ENCODE data around the gene DTX2. TPM values are rescaled to one million over a fixed set of nuclear protein-coding genes. Genes with fewer than 3 reads are reported as not detected.
A peak's percentile ranks its signal among the peaks of the same experiment; 100 is the strongest.
"Not testable (repeated sequence)": the region's sequence is repeated elsewhere in the genome, so short reads cannot be mapped to it uniquely, and the experiment has no call there.

Gene DTX2
- total RNA-seq, 2 experiments from 2014 or later, result 17.4 to 22.4 TPM

- H3K4me3 Mint-ChIP-seq; H3K27ac Mint-ChIP-seq; H3K27me3 Mint-ChIP-seq; intact Hi-C loops (cut with DNase I, micrococcal nuclease); POLR2A ChIA-PET; DNase-seq; H3K9me3 Mint-ChIP-seq (ENCODE audit: low read depth); H3K36me3 Mint-ChIP-seq (ENCODE audit: low read depth); H3K4me1 Mint-ChIP-seq; ATAC-seq; CTCF ChIA-PET: not testable (repeated sequence)
Measured at GRCh38 chr7:76458504-76458903, 3.0 kb upstream of the DTX2 start.

DNA sequence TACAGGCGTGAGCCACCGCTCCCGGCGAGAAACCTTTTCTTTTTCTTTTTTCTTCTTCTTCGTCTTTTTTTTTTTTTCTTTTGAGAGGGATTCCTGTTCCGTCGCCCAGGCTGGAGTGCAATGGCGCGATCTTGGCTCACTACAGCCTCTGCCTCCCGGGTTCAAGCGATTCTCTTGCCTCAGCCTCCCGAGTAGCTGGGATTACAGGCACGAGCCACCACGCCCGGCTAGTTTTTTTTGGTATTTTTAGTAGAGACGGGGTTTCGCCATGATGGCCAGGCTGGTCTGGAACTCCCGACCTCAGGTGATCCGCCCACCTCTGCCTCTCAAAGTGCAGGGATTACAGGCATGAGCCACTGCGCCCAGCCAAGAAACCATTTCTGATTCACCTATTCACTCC is 742 bp upstream of the DTX2 start:
- intact Hi-C loops (cut with DNase I, micrococcal nuclease); ATAC-seq; DNase-seq; CTCF ChIA-PET; POLR2A ChIA-PET; H3K27ac Mint-ChIP-seq; H3K4me3 Mint-ChIP-seq; H3K4me1 Mint-ChIP-seq; H3K27me3 Mint-ChIP-seq; H3K9me3 Mint-ChIP-seq (ENCODE audit: low read depth); H3K36me3 Mint-ChIP-seq (ENCODE audit: low read depth): not testable (repeated sequence)

GRCh38 chr7:76462271-76462882 is 868 bp downstream of the DTX2 start:
- intact Hi-C loops (cut with DNase I, micrococcal nuclease); H3K27me3 Mint-ChIP-seq; H3K9me3 Mint-ChIP-seq (ENCODE audit: low read depth); DNase-seq; H3K36me3 Mint-ChIP-seq (ENCODE audit: low read depth); H3K27ac Mint-ChIP-seq; ATAC-seq; CTCF ChIA-PET; H3K4me1 Mint-ChIP-seq; POLR2A ChIA-PET; H3K4me3 Mint-ChIP-seq: not testable (repeated sequence)

DNA sequence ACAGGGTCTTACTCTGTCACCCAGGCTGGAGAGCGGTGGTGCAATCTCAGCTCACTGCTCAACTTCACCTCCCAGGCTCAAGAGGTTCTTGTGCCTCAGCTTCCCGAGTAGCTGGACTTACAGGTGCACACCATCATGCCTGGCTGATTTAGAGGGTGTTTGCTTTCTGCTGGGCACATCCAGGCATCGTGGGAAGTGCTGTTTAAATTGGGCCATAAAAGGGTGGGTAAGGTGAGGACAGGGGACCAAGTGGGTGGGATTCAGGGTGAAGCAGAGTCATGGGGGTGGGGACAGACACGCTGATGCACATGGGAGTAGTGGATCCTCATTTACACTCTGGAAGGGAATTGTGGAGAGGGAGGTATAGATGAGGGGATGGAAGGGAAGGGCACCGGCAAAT is 3.5 kb downstream of the DTX2 start:
- DNase-seq; ATAC-seq; H3K27me3 Mint-ChIP-seq; CTCF ChIA-PET; POLR2A ChIA-PET; H3K27ac Mint-ChIP-seq; intact Hi-C loops (cut with DNase I, micrococcal nuclease); H3K4me1 Mint-ChIP-seq; H3K4me3 Mint-ChIP-seq; H3K9me3 Mint-ChIP-seq (ENCODE audit: low read depth); H3K36me3 Mint-ChIP-seq (ENCODE audit: low read depth): not testable (repeated sequence)

GRCh38 chr7:76465950-76466349 is 4.4 kb downstream of the DTX2 start:
- H3K36me3 Mint-ChIP-seq (ENCODE audit: low read depth); H3K4me3 Mint-ChIP-seq; ATAC-seq; H3K27me3 Mint-ChIP-seq; H3K27ac Mint-ChIP-seq; DNase-seq; H3K9me3 Mint-ChIP-seq (ENCODE audit: low read depth); CTCF ChIA-PET; H3K4me1 Mint-ChIP-seq; intact Hi-C loops (cut with DNase I, micrococcal nuclease); POLR2A ChIA-PET: not testable (repeated sequence)

DNA sequence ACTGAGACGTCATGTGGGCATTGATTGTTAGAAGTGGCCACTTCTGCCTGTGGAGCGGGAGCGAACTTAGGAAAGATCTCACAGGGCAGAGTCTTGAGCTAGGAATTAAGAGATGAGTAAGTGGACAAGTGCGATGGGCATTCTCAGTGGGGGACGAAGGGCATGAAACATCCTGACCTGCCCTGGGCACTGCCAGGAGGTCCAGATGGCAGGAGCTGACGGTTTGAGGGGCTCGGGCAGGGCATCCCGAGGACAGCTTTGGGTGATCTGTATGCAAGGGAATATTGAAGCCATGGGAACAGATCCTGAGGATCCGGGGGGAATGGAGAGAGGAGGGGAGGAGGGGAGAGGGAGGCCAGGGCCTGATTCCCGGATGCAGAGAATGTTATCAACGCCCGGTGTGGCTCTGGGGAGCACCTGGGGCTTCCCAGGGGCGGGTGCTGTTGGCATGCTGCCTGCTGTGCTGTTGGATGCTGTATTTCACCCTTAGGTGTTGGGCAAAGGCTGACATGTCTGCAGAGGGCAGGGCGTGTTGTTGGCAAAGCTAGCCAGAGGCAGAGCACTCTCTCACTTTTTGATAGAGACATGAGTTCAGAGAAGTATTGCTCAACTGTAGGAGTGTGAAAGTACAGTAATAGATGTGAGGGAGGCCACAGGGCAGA is 6.4 kb downstream of the DTX2 start:
- H3K27ac Mint-ChIP-seq; intact Hi-C loops (cut with DNase I, micrococcal nuclease); H3K36me3 Mint-ChIP-seq (ENCODE audit: low read depth); H3K9me3 Mint-ChIP-seq (ENCODE audit: low read depth); DNase-seq; POLR2A ChIA-PET; H3K4me1 Mint-ChIP-seq; CTCF ChIA-PET; H3K4me3 Mint-ChIP-seq; H3K27me3 Mint-ChIP-seq: not testable (repeated sequence)
- peak; percentile 19 for ATAC-seq

DNA sequence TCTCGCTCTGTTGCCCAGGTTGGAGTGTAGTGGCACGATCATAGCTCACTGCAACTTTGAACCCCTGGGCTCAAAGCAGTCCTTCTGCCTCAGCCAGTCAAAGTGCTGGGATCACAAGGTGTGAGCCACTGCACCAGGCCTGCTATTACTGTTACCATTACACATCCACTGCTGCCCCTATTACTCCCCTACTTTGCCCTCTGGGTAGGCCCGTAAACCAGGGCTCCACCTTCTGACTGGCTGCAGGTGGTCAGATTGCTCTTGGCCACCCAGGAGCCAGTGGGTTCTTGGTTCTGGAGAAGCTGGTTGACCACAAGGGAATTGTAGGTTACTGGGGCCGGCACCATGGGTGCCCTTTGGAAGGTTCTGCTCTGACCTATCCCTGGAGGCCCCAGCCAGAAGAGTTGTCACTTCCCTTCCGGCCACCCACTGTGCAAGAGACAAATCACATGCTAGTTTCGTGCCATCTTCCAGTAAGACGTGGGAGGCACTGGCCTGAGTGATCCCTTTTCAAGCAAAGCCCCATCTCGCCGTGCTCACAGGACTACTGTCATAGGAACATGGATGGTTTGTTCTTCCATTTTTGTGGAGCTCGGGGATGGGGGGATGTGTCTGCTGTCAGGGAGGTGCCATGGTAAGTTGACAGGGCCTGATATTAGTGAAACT is 10.2 kb downstream of the DTX2 start:
- H3K27ac Mint-ChIP-seq; intact Hi-C loops (cut with DNase I, micrococcal nuclease); H3K36me3 Mint-ChIP-seq (ENCODE audit: low read depth); H3K27me3 Mint-ChIP-seq; CTCF ChIA-PET; H3K9me3 Mint-ChIP-seq (ENCODE audit: low read depth); H3K4me1 Mint-ChIP-seq; H3K4me3 Mint-ChIP-seq; DNase-seq; POLR2A ChIA-PET: not testable (repeated sequence)
- peak; percentile 26 for ATAC-seq

DNA sequence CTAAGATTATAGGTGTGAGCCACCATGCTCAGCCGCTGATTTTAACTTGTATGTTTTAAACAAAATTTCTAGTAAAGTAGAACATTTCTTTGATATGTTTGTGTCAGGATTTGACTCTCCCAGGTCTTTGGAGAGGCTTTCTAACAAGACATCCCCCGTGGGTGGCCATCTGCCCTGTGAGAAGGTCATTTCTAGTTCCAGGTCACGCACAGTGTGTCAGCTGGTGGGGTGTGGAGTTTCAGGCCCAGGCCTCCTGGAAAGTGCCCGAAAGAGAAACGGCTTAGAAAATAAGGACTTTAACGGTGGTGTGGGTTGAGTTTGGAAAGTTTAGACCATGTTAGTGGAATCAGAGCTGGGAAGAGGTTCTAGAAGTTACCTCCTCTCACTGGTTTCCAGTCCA is 11.6 kb downstream of the DTX2 start:
- CTCF ChIA-PET; intact Hi-C loops (cut with DNase I, micrococcal nuclease); DNase-seq; H3K9me3 Mint-ChIP-seq (ENCODE audit: low read depth); ATAC-seq; H3K36me3 Mint-ChIP-seq (ENCODE audit: low read depth); H3K27me3 Mint-ChIP-seq; H3K4me3 Mint-ChIP-seq; POLR2A ChIA-PET; H3K27ac Mint-ChIP-seq; H3K4me1 Mint-ChIP-seq: not testable (repeated sequence)

DNA sequence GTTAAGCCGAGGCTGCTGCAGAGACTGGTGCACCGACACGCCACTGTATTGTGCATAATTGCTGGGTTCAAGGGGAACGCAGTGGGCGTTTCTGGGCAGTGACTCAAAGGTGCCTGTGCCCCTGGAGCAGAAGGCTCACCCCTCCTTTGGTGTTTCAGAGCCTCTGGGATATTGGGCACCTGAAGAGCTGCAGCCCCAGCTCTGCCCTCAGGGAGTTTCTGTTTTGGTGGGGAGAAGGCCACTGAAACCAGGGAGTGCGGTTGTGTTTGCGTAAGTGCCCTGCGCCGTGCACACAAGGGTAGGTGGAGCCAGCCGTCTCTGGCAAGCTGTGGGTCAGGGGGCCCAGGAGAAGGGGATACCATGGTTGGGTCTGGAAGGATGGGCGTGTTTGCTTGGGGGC is 14.8 kb downstream of the DTX2 start:
- DNase-seq; ATAC-seq; intact Hi-C loops (cut with DNase I, micrococcal nuclease); H3K27ac Mint-ChIP-seq; H3K27me3 Mint-ChIP-seq; H3K9me3 Mint-ChIP-seq (ENCODE audit: low read depth); H3K4me3 Mint-ChIP-seq; H3K36me3 Mint-ChIP-seq (ENCODE audit: low read depth); CTCF ChIA-PET; POLR2A ChIA-PET; H3K4me1 Mint-ChIP-seq: not testable (repeated sequence)

DNA sequence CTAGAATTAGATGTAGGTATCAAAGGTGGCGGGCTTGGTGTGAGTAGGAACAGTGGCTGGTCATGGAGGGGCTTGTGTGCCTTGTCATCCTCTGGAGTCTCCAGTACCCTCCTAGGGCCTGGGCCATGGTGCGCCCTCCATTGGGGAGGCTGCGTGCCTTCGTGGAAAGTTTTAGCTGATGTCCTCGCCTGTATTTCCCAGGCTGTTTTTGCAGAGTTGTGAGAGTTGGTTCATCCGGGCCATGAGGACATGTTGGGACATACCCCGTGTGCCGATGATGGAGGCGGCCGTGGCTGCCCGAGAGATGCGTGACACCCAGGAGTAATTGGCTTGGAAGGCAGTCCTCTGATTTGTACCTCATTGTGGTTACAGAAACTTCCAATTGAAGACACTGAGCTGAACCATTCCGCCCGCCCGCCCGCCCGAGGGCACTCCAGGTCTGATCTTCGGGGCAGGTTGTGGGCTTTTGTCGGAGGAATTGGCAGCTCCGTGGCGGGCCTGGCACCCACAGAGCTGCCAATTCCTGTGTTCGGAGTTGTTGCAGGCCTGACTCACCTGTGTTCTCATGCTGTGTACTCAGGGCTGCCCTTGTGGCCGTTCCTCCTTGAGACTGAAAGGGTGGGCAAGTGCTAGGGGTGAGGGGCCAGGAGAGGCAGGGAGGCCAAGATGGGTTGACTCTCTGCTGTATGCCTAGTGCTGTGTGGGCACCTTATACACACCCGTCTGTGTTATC is 15.4 kb downstream of the DTX2 start:
- H3K27ac Mint-ChIP-seq; POLR2A ChIA-PET; H3K36me3 Mint-ChIP-seq (ENCODE audit: low read depth); CTCF ChIA-PET; H3K4me1 Mint-ChIP-seq; H3K4me3 Mint-ChIP-seq; H3K27me3 Mint-ChIP-seq; DNase-seq; ATAC-seq; H3K9me3 Mint-ChIP-seq (ENCODE audit: low read depth); intact Hi-C loops (cut with DNase I, micrococcal nuclease): not testable (repeated sequence)

DNA sequence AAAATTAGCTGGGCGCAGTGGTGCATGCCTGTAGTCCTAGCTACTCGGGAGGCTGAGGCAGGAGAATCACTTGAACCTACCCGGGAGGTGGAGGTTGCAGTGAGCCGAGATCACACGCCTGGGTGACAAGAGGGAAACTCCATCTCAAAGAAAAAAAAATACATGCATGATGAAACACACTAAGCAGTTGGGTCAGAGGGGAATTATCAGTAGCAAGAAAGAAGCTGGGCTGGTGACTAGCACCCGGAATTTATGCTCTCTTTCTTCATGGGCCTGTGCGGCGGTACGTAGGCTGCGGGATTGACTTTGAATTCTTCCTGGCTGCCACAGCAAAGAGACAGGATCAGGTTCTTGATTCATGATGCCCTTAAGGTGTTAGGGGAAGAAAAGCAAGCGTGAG is 18.1 kb downstream of the DTX2 start:
- H3K4me1 Mint-ChIP-seq; CTCF ChIA-PET; H3K9me3 Mint-ChIP-seq (ENCODE audit: low read depth); H3K27me3 Mint-ChIP-seq; DNase-seq; POLR2A ChIA-PET; intact Hi-C loops (cut with DNase I, micrococcal nuclease); H3K27ac Mint-ChIP-seq; H3K36me3 Mint-ChIP-seq (ENCODE audit: low read depth); H3K4me3 Mint-ChIP-seq: not testable (repeated sequence)
- peak; percentile 49 for ATAC-seq

All from activated CD4-positive, alpha-beta T cell treated with anti-CD3 and anti-CD28 coated beads for 36 hours (primary cell).